ENCODE data around the gene STAB1. TPM values are rescaled to one million over a fixed set of nuclear protein-coding genes. Genes with fewer than 3 reads are reported as not detected.

Gene STAB1
- total RNA-seq, 1 donor from 2014 or later, result 6.3 TPM

DNA sequence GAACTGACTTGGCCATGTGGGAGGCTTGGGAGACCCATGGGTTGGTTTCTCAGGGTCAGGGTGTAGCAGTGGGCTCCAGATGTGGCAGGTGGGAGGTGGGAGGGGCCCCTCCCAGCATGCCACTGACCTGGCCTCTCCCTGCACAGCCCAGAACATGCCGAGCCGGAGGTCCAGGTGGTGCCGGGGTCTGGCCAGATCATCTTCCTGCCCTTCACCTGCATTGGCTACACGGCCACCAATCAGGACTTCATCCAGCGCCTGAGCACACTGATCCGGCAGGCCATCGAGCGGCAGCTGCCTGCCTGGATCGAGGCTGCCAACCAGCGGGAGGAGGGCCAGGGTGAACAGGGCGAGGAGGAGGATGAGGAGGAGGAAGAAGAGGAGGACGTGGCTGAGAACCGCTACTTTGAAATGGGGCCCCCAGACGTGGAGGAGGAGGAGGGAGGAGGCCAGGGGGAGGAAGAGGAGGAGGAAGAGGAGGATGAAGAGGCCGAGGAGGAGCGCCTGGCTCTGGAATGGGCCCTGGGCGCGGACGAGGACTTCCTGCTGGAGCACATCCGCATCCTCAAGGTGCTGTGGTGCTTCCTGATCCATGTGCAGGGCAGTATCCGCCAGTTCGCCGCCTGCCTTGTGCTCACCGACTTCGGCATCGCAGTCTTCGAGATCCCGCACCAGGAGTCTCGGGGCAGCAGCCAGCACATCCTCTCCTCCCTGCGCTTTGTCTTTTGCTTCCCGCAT lies 7.9 kb upstream of the STAB1 start:
- peaks cover 15% of the 10 kb centered on the region for H3K9me3 Mint-ChIP-seq (ENCODE audit: unreplicated experiment)
- no peak overlapping the region for H3K27ac Mint-ChIP-seq (ENCODE audit: unreplicated experiment)
- no peak overlapping the region for H3K4me3 Mint-ChIP-seq (ENCODE audit: unreplicated experiment)
- TF ChIP-seq CTCF (IDR thresholded peaks at IDR 0.05; ENCODE audit: partially characterized antibody, unreplicated experiment), result no peak
- peaks cover 5% of the 10 kb centered on the region for H3K27me3 Mint-ChIP-seq (ENCODE audit: unreplicated experiment)
- no peak for DNase-seq
- no peaks in the 10 kb centered on the region for H3K36me3 Mint-ChIP-seq (ENCODE audit: unreplicated experiment)
- H3K4me1 Mint-ChIP-seq (ENCODE audit: low read depth, unreplicated experiment), result peaks cover 20% of the 10 kb centered on the region

- no peaks in the 10 kb centered on the region for H3K36me3 Mint-ChIP-seq (ENCODE audit: unreplicated experiment)
- H3K9me3 Mint-ChIP-seq (ENCODE audit: unreplicated experiment), result peaks cover 13% of the 10 kb centered on the region
- peaks cover 19% of the 10 kb centered on the region for H3K4me1 Mint-ChIP-seq (ENCODE audit: low read depth, unreplicated experiment)
- peaks cover 3% of the 10 kb centered on the region for H3K27me3 Mint-ChIP-seq (ENCODE audit: unreplicated experiment)
- no peak overlapping the region for H3K4me3 Mint-ChIP-seq (ENCODE audit: unreplicated experiment)
- no peak for DNase-seq
- H3K27ac Mint-ChIP-seq (ENCODE audit: unreplicated experiment), result no peak overlapping the region
- TF ChIP-seq CTCF (IDR thresholded peaks at IDR 0.05; ENCODE audit: partially characterized antibody, unreplicated experiment), result no peak
These were observed 7.1 kb upstream of the STAB1 start for GRCh38 chr3:52487788-52488691.

GRCh38 chr3:52488746-52489145 lies 6.4 kb upstream of the STAB1 start:
- H3K4me3 Mint-ChIP-seq (ENCODE audit: unreplicated experiment), result no peak overlapping the region
- no peak for TF ChIP-seq CTCF (IDR thresholded peaks at IDR 0.05; ENCODE audit: partially characterized antibody, unreplicated experiment)
- peaks cover 3% of the 10 kb centered on the region for H3K27me3 Mint-ChIP-seq (ENCODE audit: unreplicated experiment)
- no peaks in the 10 kb centered on the region for H3K36me3 Mint-ChIP-seq (ENCODE audit: unreplicated experiment)
- no peak for DNase-seq
- peaks cover 13% of the 10 kb centered on the region for H3K9me3 Mint-ChIP-seq (ENCODE audit: unreplicated experiment)
- H3K27ac Mint-ChIP-seq (ENCODE audit: unreplicated experiment), result no peak overlapping the region
- peaks cover 13% of the 10 kb centered on the region for H3K4me1 Mint-ChIP-seq (ENCODE audit: low read depth, unreplicated experiment)

DNA sequence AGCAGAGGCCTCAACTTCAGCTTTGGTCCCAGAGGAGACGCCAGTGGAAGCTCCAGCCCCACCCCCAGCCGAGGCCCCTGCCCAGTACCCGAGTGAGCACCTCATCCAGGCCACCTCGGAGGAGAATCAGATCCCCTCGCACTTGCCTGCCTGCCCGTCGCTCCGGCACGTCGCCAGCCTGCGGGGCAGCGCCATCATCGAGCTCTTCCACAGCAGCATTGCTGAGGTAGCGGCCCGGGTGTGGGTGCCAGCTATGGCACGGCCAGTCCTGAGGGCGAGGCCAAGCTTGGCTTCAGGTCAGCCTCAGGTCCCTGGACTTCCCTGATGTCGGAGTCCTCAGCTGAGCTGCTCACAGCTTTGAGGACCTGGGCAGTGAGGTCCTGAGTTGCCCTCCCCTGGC lies 5.7 kb upstream of the STAB1 start:
- no peak for DNase-seq
- H3K36me3 Mint-ChIP-seq (ENCODE audit: unreplicated experiment), result no peaks in the 10 kb centered on the region
- H3K27ac Mint-ChIP-seq (ENCODE audit: unreplicated experiment), result no peak overlapping the region
- peaks cover 6% of the 10 kb centered on the region for H3K27me3 Mint-ChIP-seq (ENCODE audit: unreplicated experiment)
- peaks cover 12% of the 10 kb centered on the region for H3K4me1 Mint-ChIP-seq (ENCODE audit: low read depth, unreplicated experiment)
- H3K4me3 Mint-ChIP-seq (ENCODE audit: unreplicated experiment), result no peak overlapping the region
- no peak for TF ChIP-seq CTCF (IDR thresholded peaks at IDR 0.05; ENCODE audit: partially characterized antibody, unreplicated experiment)
- H3K9me3 Mint-ChIP-seq (ENCODE audit: unreplicated experiment), result peaks cover 9% of the 10 kb centered on the region
